ENCODE data around the gene STK25. TPM values are rescaled to one million over a fixed set of nuclear protein-coding genes. Genes with fewer than 3 reads are reported as not detected.
A peak's percentile ranks its signal among the peaks of the same experiment; 100 is the strongest.
"Not testable (repeated sequence)": the region's sequence is repeated elsewhere in the genome, so short reads cannot be mapped to it uniquely, and the experiment has no call there.

The STK25 gene
- total RNA-seq, 1 experiment from 2014 or later, result 299 TPM

GRCh38 chr2:241540771-241541561 is 32.6 kb upstream of the STK25 start:
- DNase-seq (ENCODE audit: low spot score), result peak; percentile 36
- in situ Hi-C loops (cut with HindIII; ENCODE audit: low sequenced_read_pairs), result no loop called here

- DNase-seq (ENCODE audit: low spot score), result no peak
- in situ Hi-C loops (cut with HindIII; ENCODE audit: low sequenced_read_pairs), result no loop called here
Measured at GRCh38 chr2:241540401-241540770, 32.0 kb upstream of the STK25 start.

GRCh38 chr2:241539616-241540374 is 31.4 kb upstream of the STK25 start:
- DNase-seq (ENCODE audit: low spot score), result no peak
- in situ Hi-C loops (cut with HindIII; ENCODE audit: low sequenced_read_pairs), result no loop called here

DNA sequence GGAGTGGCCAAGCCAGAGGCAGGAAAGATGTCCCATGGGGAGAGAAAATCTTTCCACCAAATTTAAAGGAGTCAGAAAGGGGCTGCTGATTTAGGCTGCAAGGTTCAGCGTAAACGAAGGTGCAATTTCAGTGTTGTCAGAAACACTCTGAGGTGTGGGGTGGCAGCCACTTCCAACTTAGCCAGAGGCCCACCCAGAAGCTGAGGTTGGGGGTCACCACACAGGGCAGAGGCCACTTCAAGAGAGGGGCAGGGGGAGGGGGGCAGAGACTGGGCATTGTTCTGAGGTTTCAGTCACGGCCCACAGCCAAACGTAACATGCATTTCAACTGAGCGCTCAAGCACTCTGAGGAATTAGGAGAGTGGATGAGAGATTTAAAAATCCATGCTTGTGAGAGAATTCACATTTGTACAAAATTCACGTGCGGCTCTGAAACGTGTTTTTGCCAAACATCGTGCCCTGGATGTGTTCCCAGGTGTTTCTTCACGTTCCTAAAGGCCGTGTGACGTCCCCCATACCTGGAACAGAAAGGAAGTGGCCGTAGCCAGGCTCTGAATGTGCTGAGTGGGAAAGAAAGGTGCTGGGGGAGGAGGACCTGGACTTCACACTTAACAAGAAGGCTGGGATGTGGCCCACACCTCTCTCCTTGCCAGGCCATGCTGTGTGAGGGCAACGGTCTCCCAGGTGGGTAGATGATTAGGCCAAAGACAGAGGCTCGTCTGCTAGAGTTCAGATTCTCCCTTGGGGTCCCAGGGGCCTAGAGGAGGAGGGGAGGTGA is 30.6 kb upstream of the STK25 start:
- DNase-seq (ENCODE audit: low spot score), result no peak
- in situ Hi-C loops (cut with HindIII; ENCODE audit: low sequenced_read_pairs), result no loop called here

DNA sequence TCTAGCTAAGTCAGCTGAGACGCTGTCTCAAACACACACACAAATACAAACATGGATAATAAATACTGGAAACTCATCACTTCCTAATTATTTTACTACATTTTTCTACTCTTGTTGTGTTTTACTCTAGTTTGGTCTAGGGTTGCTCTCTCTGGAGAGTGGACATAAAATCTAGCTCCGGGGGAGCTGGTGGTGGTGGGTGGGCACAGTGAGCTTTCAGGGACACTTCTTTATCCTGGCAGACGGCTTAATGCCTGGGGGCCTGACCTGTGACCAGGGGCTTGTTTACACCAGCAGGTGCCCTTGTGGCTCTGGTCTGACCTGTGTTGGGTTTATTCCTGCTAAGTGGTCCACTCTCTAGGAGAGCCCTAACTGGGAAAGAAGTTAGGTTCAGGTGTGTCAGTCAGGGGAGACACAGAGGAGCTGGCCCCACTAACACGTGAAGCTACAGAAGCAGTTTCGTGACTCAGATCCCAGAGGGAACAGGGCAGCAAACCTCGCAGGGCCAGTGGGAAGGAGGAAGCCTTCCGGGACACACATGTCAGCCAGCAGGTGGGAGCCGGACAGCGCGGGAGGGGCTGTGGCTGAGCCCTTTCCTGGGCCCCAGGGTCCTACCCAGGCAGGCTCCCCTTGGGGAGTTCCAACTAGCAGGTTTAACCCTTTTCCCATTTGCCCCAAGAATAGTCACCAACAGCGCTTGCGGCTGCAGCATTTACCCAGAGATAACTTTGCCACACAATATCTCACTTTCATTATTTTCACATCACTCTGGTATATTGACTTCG is 27.7 kb upstream of the STK25 start:
- in situ Hi-C loops (cut with HindIII; ENCODE audit: low sequenced_read_pairs), result no loop called here
- no peak for DNase-seq (ENCODE audit: low spot score)

DNA sequence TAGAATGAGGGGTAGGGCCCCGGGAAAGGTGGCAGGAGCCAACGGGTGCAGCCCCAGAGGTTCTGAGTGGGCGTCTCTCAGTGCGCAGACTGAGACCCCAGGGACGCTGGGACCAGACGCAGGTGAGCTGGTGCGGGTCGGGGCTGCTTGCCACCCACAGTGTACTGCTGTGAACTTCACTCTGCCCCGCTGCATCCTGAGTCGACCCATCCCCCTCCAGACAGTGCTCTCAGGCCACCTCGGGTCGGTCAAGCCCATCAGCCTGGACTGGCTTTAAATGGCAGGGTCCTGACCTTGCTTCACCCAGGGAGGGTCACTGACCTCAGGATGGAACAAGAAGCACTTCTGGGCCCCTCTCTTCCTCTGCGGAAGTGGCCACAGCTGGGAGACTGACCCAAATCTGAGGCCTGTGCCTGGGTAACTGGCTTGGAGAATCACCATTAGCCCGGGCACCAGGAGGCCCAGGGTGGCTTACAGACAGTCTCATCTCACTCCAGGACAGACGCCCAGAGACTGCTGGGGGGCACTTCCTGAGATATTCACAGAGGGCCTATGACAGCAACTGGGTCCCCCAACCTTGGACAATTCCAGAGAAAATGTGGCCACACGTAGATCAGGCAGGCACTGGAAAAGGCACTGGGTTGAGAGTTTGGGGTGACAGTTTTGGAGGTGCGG is 26.5 kb upstream of the STK25 start:
- no peak for DNase-seq (ENCODE audit: low spot score)

DNA sequence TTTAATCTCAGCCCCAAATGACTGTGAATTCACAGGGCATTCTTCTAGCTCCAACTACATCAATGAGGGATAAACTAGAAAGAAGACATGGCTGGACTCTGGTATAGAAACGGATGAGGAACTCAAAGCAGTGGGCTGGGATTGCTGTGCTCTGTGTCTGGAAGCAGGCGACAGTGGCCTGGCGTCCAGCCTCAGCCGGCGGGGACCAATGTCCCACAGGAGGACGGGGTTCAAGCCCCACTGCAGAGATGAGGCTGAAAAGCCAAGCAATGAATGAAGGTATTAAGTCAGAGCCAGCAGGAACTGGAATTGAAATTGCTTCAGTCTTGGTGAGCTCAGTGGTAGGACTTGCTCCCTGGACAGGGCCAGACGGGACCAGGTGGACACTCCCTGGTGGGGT is 25.9 kb upstream of the STK25 start:
- in situ Hi-C loops (cut with HindIII; ENCODE audit: low sequenced_read_pairs), result no loop called here
- DNase-seq (ENCODE audit: low spot score), result no peak

More for the DNA sequence above, 26.5 kb upstream of the STK25 start:
- in situ Hi-C loops (cut with HindIII; ENCODE audit: low sequenced_read_pairs), result no loop called here

DNA sequence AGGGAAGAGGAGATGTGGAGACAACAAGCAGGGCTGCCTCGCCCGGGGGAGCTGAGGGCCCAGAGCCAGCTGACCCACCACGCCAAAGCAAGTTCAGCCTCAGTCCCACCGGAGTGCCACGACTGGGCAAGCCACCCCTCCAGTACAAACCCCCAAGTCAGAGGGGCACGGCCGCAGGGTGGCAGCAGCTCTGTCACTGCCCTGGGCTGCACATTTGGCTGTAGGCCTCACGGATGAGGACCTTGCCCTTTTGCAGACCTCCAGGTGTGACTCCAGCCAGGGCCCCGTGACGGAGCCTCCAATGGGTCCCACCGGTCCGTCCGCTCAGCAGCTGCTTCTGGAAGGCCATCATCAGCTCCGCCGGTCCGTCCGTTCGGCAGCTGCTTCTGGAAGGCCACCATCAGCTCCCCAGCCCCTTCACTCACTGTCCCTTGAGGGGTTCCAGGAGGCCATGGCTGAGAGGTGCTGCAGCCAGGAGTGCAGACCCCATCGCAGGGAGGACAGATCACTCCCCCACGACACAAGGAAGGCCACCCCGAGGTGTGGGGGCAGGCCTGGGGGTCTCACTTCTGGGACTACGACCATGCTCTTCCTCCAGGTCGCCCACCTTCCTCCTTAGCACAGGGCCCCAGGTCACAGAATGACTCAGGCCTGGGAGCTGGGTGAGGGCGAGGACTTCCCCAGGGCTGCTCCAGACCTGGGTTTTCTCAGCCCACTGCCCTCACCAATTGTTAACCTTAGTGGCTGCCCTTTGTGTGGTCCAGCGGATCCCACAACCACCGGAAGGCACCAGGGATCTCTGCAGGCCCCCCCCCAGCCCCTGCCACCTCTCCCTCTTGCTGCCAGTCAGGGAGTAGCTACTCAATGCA is 24.6 kb upstream of the STK25 start:
- in situ Hi-C loops (cut with HindIII; ENCODE audit: low sequenced_read_pairs), result no loop called here
- no peak for DNase-seq (ENCODE audit: low spot score)

DNA sequence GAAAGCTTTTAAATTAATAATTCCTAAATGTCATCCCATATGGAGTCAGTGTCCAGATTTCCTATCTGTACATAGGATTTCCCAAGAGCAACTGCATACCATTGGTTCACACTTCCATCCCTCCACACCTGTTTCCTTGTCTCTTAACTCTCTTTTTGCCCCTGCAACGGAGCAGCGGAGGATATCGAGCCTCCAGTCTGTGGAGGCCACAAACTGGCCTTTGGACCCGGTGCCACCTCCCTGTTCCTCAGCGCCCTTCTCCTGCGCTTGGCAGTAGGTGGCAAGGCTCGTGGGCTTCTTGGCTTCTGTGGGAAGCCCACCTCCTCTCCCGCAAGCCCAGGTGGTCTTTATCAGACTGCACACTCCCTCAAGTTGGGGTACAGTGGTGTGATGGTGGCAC is 23.8 kb upstream of the STK25 start:
- no peak for DNase-seq (ENCODE audit: low spot score)
- in situ Hi-C loops (cut with HindIII; ENCODE audit: low sequenced_read_pairs), result no loop called here

- DNase-seq (ENCODE audit: low spot score), result no peak
- in situ Hi-C loops (cut with HindIII; ENCODE audit: low sequenced_read_pairs), result no loop called here
Measured at GRCh38 chr2:241531161-241531722, 22.9 kb upstream of the STK25 start.

DNA sequence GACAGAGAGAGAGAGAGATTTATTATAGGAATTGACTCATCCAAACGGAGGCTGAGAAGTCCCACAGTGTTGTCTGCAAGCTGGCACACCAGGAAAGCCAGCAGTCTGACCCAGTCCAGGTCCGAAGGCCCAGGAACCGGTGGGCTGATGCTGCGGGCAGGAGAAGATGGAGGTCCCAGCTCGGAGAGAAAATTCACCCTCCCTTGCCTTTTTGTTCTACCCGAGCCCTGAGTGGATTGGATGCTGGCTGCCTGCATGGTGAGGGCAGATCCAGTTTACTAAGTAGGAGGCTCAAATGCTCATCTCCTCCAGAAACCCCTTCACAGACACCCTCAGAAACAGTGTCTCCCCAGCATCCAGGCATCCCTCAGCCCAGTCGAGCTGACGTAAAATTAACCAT is 22.2 kb upstream of the STK25 start:
- DNase-seq (ENCODE audit: low spot score), result no peak
- in situ Hi-C loops (cut with HindIII; ENCODE audit: low sequenced_read_pairs), result no loop called here

DNA sequence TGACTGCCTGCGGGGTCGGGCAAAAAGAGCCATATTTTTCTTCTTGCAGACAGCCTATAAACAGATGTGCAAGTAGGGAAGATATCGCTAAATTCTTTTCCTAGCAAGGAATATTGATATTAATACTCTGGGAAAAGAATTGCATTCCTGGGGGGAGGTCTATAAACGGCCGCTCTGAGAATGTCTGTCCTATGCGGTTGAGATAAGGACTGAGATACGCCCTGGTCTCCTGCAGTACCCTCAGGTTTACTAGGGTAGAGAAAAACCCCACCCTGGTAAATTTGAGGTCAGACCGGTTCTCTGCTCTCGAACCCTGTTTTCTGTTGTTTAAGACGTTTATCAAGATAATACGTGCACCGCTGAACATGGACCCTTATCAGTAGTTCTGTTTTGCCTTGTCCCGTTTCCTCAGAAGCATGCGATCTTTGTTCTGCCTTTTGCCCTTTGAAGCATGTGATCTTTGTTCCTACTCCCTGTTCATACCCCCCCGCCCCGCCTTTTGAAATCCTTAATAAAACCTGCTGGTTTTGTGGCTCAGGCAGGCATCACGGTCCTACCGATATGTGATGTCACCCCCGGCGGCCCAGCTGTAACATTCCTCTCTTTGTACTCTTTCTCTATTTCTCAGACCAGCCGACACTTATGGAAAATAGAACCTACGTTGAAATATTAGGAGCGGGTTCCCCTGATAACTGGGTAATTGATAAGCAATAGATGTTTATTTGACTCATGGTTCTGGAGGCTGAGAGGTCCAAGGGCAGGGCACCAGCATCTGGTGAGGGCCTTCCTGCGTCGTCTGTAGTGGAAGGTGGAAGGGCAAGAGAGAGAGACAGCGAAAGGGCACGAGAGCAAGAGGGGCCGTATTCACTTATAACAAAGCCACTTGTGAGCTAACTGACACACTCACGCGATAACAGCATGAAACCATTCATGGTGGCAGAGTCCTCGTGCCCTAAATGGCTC is 17.7 kb upstream of the STK25 start:
- DNase-seq (ENCODE audit: low spot score); in situ Hi-C loops (cut with HindIII; ENCODE audit: low sequenced_read_pairs): not testable (repeated sequence)

GRCh38 chr2:241522477-241522876 is 14.1 kb upstream of the STK25 start:
- DNase-seq (ENCODE audit: low spot score), result no peak
- in situ Hi-C loops (cut with HindIII; ENCODE audit: low sequenced_read_pairs), result no loop called here

DNA sequence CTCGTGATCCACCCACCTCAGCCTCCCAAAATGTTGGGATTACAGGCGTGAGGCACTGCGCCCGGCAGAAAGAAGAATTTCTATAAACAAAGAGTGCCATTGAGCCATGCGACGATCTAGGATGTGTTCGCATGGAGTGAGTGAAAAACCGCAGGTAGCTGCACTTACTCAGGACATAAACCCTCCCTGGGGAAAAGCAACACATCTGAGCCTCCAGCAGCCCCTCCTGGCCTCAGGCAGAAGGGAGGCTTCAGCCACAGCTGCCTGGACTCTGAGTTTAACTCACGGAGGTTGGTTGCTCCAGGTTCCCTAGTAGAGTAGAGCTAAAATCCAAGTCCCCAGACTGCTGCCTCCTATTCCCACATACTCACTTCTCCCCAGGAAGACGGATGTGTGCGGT is 11.3 kb upstream of the STK25 start:
- in situ Hi-C loops (cut with HindIII; ENCODE audit: low sequenced_read_pairs), result no loop called here

DNA sequence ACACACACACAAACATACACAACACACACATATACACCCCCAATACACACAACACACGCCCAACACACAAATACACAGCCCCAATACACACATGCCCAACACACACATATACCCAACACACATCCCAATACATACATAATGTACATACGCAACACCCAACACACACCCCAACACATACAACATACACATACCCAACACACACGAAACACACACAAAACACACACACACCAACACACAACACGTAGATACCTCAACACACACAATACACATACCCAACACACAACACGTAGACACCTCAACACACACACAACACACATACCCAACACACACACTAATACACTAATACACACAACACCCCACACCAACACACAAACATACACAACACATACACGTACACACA is 8.9 kb upstream of the STK25 start:
- in situ Hi-C loops (cut with HindIII; ENCODE audit: low sequenced_read_pairs), result no loop called here
- no peak for DNase-seq (ENCODE audit: low spot score)

More for the DNA sequence above, 11.3 kb upstream of the STK25 start:
- DNase-seq (ENCODE audit: low spot score), result no peak

DNA sequence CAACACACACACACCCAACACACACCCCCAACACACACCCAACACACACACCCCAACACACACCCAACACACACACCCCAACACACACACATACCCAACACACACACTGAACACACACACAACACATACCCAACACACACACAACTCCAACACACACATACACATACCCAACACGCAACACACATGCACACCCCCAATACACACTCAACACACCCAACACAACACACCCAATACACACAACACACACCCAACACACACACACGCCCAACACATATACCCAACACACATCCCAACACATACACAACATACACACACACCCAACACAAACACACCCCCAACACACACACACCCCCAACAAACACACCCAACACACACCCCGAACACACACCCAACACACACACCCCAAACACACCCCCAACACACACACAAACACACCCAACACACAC is 8.2 kb upstream of the STK25 start:
- no peak for DNase-seq (ENCODE audit: low spot score)
- in situ Hi-C loops (cut with HindIII; ENCODE audit: low sequenced_read_pairs), result no loop called here
